ENCODE measurements around the gene GRIN2A.

Gene GRIN2A

DNA sequence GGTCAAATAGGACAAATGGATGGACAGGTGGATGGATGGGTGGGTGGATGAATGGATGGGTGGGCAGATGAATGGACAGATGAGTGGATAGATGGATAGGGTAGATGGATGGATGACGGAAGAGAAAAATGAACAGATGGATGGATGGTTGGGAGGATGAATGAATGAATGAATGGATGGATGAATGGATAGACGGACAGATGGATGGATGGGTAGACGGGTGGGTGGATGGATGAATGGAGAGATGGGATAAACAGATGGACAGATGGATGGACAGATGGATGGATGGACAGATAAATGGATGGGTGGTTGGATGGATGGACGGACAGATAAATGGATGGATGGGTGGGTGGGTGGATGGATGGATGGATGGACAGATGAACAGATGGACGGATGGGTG lies 232.8 kb downstream of the GRIN2A start:
- Histone ChIP-seq H3K23ac (ENCODE audit: low read length) (no peak overlapping the region), H2BK120ac (ENCODE audit: low read depth, low read length) (no peak overlapping the region), H3K4ac (ENCODE audit: low read depth, low read length) (no peak overlapping the region), H3K9ac (ENCODE audit: low read length) (no peak overlapping the region), H3K79me2 (ENCODE audit: control insufficient read depth, insufficient read depth, low read length) (no peaks in the 10 kb centered on the region), H3K4me3 (ENCODE audit: low read length) (no peak overlapping the region), H4K8ac (ENCODE audit: low read depth, low read length) (no peak overlapping the region), H4K5ac (ENCODE audit: low read length) (no peak overlapping the region), H3K27ac (ENCODE audit: low read depth, low read length) (no peak overlapping the region), H3K4me2 (ENCODE audit: low read length) (no peak overlapping the region), H3K4me1 (ENCODE audit: control insufficient read depth, low read depth, low read length) (no peaks in the 10 kb centered on the region), H3K79me1 (ENCODE audit: low read length) (no peaks in the 10 kb centered on the region), H3K36me3 (ENCODE audit: control insufficient read depth, insufficient read depth, low read length) (no peaks in the 10 kb centered on the region), H2BK5ac (ENCODE audit: low read length) (no peak overlapping the region), H3K18ac (ENCODE audit: low read length) (no peak overlapping the region), H3K27me3 (ENCODE audit: insufficient read depth, low read length, poor library complexity) (peaks cover 15% of the 10 kb centered on the region), H2BK15ac (replicated peaks; ENCODE audit: low read depth) (no peak overlapping the region), H3K56ac (ENCODE audit: low read length) (no peak overlapping the region), H2AK5ac (ENCODE audit: low read length) (no peak overlapping the region)
- no CpG with 5 or more reads among the region's 5 CpGs for WGBS (ENCODE audit: extremely low coverage, insufficient coverage, low lambda C conversion rate)
- DNase-seq = no peak

GRCh38 chr16:9948933-9949332 lies 233.3 kb downstream of the GRIN2A start:
- H2BK5ac ChIP-seq (ENCODE audit: low read length) = no peak overlapping the region
- no peaks in the 10 kb centered on the region for H3K79me2 ChIP-seq (ENCODE audit: control insufficient read depth, insufficient read depth, low read length)
- no peak for DNase-seq
- H2BK120ac ChIP-seq (ENCODE audit: low read depth, low read length) = no peak overlapping the region
- no peak overlapping the region for H3K27ac ChIP-seq (ENCODE audit: low read depth, low read length)
- no CpG with 5 or more reads among the region's 4 CpGs for WGBS (ENCODE audit: extremely low coverage, insufficient coverage, low lambda C conversion rate)
- no peak overlapping the region for H3K9ac ChIP-seq (ENCODE audit: low read length)
- H3K27me3 ChIP-seq (ENCODE audit: insufficient read depth, low read length, poor library complexity) = peaks cover 11% of the 10 kb centered on the region
- H3K36me3 ChIP-seq (ENCODE audit: control insufficient read depth, insufficient read depth, low read length) = no peaks in the 10 kb centered on the region
- H4K5ac ChIP-seq (ENCODE audit: low read length) = no peak overlapping the region
- H2AK5ac ChIP-seq (ENCODE audit: low read length) = no peak overlapping the region
- no peak overlapping the region for H3K56ac ChIP-seq (ENCODE audit: low read length)
- H3K23ac ChIP-seq (ENCODE audit: low read length) = no peak overlapping the region
- H4K8ac ChIP-seq (ENCODE audit: low read depth, low read length) = no peak overlapping the region
- no peak overlapping the region for H3K4me3 ChIP-seq (ENCODE audit: low read length)
- no peaks in the 10 kb centered on the region for H3K4me1 ChIP-seq (ENCODE audit: control insufficient read depth, low read depth, low read length)
- H3K79me1 ChIP-seq (ENCODE audit: low read length) = no peaks in the 10 kb centered on the region
- no peak overlapping the region for H3K4me2 ChIP-seq (ENCODE audit: low read length)
- no peak overlapping the region for H2BK15ac ChIP-seq (replicated peaks; ENCODE audit: low read depth)
- H3K4ac ChIP-seq (ENCODE audit: low read depth, low read length) = no peak overlapping the region
- H3K18ac ChIP-seq (ENCODE audit: low read length) = no peak overlapping the region

GRCh38 chr16:9946022-9946720 lies 236.1 kb downstream of the GRIN2A start:
- no peaks in the 10 kb centered on the region for H3K27me3 ChIP-seq (ENCODE audit: insufficient read depth, low read length, poor library complexity)
- no CpG with 5 or more reads among the region's 3 CpGs for WGBS (ENCODE audit: extremely low coverage, insufficient coverage, low lambda C conversion rate)

DNA sequence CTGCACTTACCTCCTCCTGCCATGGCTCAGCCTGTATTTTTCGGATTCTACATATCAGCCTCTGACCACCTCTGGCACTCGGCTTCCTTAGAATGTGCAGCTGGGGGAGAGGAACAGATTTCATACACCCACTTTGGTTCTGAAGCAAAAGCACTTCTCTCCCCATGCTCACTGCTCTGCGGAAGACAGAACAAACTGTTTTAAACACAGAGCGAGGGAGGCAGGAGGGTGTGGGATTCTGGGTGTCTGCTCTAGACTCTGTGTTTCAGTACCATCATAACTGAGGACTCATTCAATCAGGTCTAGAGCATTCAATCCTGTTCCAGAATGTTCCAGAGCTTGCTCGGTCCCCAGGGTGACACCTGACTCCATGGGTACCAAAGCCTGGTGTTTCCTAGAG lies 239.1 kb downstream of the GRIN2A start:
- no peak overlapping the region for H3K4me3 ChIP-seq (ENCODE audit: low read length)
- no peaks in the 10 kb centered on the region for H3K36me3 ChIP-seq (ENCODE audit: control insufficient read depth, insufficient read depth, low read length)
- no peak overlapping the region for H2BK5ac ChIP-seq (ENCODE audit: low read length)
- no peak overlapping the region for H3K18ac ChIP-seq (ENCODE audit: low read length)
- no peaks in the 10 kb centered on the region for H3K4me1 ChIP-seq (ENCODE audit: control insufficient read depth, low read depth, low read length)
- H2BK15ac ChIP-seq (replicated peaks; ENCODE audit: low read depth) = no peak overlapping the region
- H3K79me2 ChIP-seq (ENCODE audit: control insufficient read depth, insufficient read depth, low read length) = no peaks in the 10 kb centered on the region
- no peak overlapping the region for H3K23ac ChIP-seq (ENCODE audit: low read length)
- H3K79me1 ChIP-seq (ENCODE audit: low read length) = no peaks in the 10 kb centered on the region
- no peak overlapping the region for H3K4ac ChIP-seq (ENCODE audit: low read depth, low read length)
- H3K27ac ChIP-seq (ENCODE audit: low read depth, low read length) = no peak overlapping the region
- H2AK5ac ChIP-seq (ENCODE audit: low read length) = no peak overlapping the region
- no peak overlapping the region for H3K9ac ChIP-seq (ENCODE audit: low read length)
- no peak overlapping the region for H4K5ac ChIP-seq (ENCODE audit: low read length)
- H3K4me2 ChIP-seq (ENCODE audit: low read length) = no peak overlapping the region
- no peak for DNase-seq
- no CpG with 5 or more reads among the region's 5 CpGs for WGBS (ENCODE audit: extremely low coverage, insufficient coverage, low lambda C conversion rate)
- no peaks in the 10 kb centered on the region for H3K27me3 ChIP-seq (ENCODE audit: insufficient read depth, low read length, poor library complexity)
- H3K56ac ChIP-seq (ENCODE audit: low read length) = no peak overlapping the region
- H4K8ac ChIP-seq (ENCODE audit: low read depth, low read length) = no peak overlapping the region
- H2BK120ac ChIP-seq (ENCODE audit: low read depth, low read length) = no peak overlapping the region

More at GRCh38 chr16:9946022-9946720, 236.1 kb downstream of the GRIN2A start:
- no peak overlapping the region for H2AK5ac ChIP-seq (ENCODE audit: low read length)
- no peak overlapping the region for H3K4ac ChIP-seq (ENCODE audit: low read depth, low read length)
- H2BK5ac ChIP-seq (ENCODE audit: low read length) = no peak overlapping the region
- H3K79me2 ChIP-seq (ENCODE audit: control insufficient read depth, insufficient read depth, low read length) = no peaks in the 10 kb centered on the region
- H3K23ac ChIP-seq (ENCODE audit: low read length) = no peak overlapping the region
- no peak overlapping the region for H3K4me2 ChIP-seq (ENCODE audit: low read length)
- no peaks in the 10 kb centered on the region for H3K79me1 ChIP-seq (ENCODE audit: low read length)
- peak; percentile 12 for DNase-seq
- H4K8ac ChIP-seq (ENCODE audit: low read depth, low read length) = no peak overlapping the region
- no peak overlapping the region for H3K9ac ChIP-seq (ENCODE audit: low read length)
- no peak overlapping the region for H4K5ac ChIP-seq (ENCODE audit: low read length)
- no peaks in the 10 kb centered on the region for H3K4me1 ChIP-seq (ENCODE audit: control insufficient read depth, low read depth, low read length)
- H3K36me3 ChIP-seq (ENCODE audit: control insufficient read depth, insufficient read depth, low read length) = no peaks in the 10 kb centered on the region
- H3K18ac ChIP-seq (ENCODE audit: low read length) = no peak overlapping the region
- no peak overlapping the region for H3K27ac ChIP-seq (ENCODE audit: low read depth, low read length)
- no peak overlapping the region for H3K4me3 ChIP-seq (ENCODE audit: low read length)
- H2BK120ac ChIP-seq (ENCODE audit: low read depth, low read length) = no peak overlapping the region
- no peak overlapping the region for H3K56ac ChIP-seq (ENCODE audit: low read length)
- H2BK15ac ChIP-seq (replicated peaks; ENCODE audit: low read depth) = no peak overlapping the region

GRCh38 chr16:9941245-9941644 lies 241.0 kb downstream of the GRIN2A start:
- Histone ChIP-seq H4K8ac (ENCODE audit: low read depth, low read length) (no peak overlapping the region), H2BK15ac (replicated peaks; ENCODE audit: low read depth) (no peak overlapping the region), H3K27me3 (ENCODE audit: insufficient read depth, low read length, poor library complexity) (no peaks in the 10 kb centered on the region), H3K56ac (ENCODE audit: low read length) (no peak overlapping the region), H3K18ac (ENCODE audit: low read length) (no peak overlapping the region), H2BK120ac (ENCODE audit: low read depth, low read length) (no peak overlapping the region), H3K79me2 (ENCODE audit: control insufficient read depth, insufficient read depth, low read length) (no peaks in the 10 kb centered on the region), H2BK5ac (ENCODE audit: low read length) (no peak overlapping the region), H3K79me1 (ENCODE audit: low read length) (no peaks in the 10 kb centered on the region), H4K5ac (ENCODE audit: low read length) (no peak overlapping the region), H3K4me1 (ENCODE audit: control insufficient read depth, low read depth, low read length) (no peaks in the 10 kb centered on the region), H3K4me3 (ENCODE audit: low read length) (no peak overlapping the region), H3K27ac (ENCODE audit: low read depth, low read length) (no peak overlapping the region), H3K36me3 (ENCODE audit: control insufficient read depth, insufficient read depth, low read length) (no peaks in the 10 kb centered on the region), H3K4ac (ENCODE audit: low read depth, low read length) (no peak overlapping the region), H3K4me2 (ENCODE audit: low read length) (no peak overlapping the region), H3K23ac (ENCODE audit: low read length) (no peak overlapping the region), H2AK5ac (ENCODE audit: low read length) (no peak overlapping the region), H3K9ac (ENCODE audit: low read length) (no peak overlapping the region)
- WGBS (ENCODE audit: extremely low coverage, insufficient coverage, low lambda C conversion rate) = no CpG with 5 or more reads among the region's 3 CpGs
- no peak for DNase-seq
